Pulmonary artery endothelial cell (primary cell): ENCODE data around the gene TSTD2. TPM values are rescaled to one million over a fixed set of nuclear protein-coding genes. Genes with fewer than 3 reads are reported as not detected.
"Not testable (repeated sequence)": the region's sequence is repeated elsewhere in the genome, so short reads cannot be mapped to it uniquely, and the experiment has no call there.

Experiments
- DNase-seq: peaks from one replicate; pipeline ENCODE4 v3.0.0-alpha.2; 2011; ENCODE audit warnings: low read depth, low spot score
- total RNA-seq: library from RNA; depleted of rRNA; stranded (reverse); fragments of >200 nt; gene quantifications from 2 replicates; pipeline ENCODE4 v1.2.3, GENCODE V29; 2014

TSTD2 gene
- total RNA-seq, 1 donor from 2014 or later: 10.0 TPM

GRCh38 chr9:97592126-97592525 lies 41.0 kb downstream of the TSTD2 start:
- no peak for DNase-seq

GRCh38 chr9:97591535-97591934 lies 41.6 kb downstream of the TSTD2 start:
- no peak for DNase-seq

- DNase-seq: not testable (repeated sequence)
Observed at GRCh38 chr9:97586909-97587308, 46.3 kb downstream of the TSTD2 start.

GRCh38 chr9:97584778-97585177 lies 48.4 kb downstream of the TSTD2 start:
- not testable (repeated sequence) for DNase-seq

GRCh38 chr9:97581590-97581989 lies 51.6 kb downstream of the TSTD2 start:
- DNase-seq: not testable (repeated sequence)

GRCh38 chr9:97579914-97580313 lies 53.3 kb downstream of the TSTD2 start:
- DNase-seq: no peak

GRCh38 chr9:97578846-97579245 lies 54.3 kb downstream of the TSTD2 start:
- DNase-seq: no peak

- no peak for DNase-seq
Observed at GRCh38 chr9:97577051-97577450, 56.1 kb downstream of the TSTD2 start.

GRCh38 chr9:97575673-97576200 lies 57.4 kb downstream of the TSTD2 start:
- no peak for DNase-seq

- not testable (repeated sequence) for DNase-seq
Observed at GRCh38 chr9:97574921-97575672, 58.1 kb downstream of the TSTD2 start.

- DNase-seq: not testable (repeated sequence)
Observed at GRCh38 chr9:97574101-97574571, 59.0 kb downstream of the TSTD2 start.

GRCh38 chr9:97573482-97574073 lies 59.6 kb downstream of the TSTD2 start:
- DNase-seq: no peak

- DNase-seq: no peak
Observed at GRCh38 chr9:97572892-97573365, 60.2 kb downstream of the TSTD2 start.

- DNase-seq: no peak
Observed at GRCh38 chr9:97572196-97572891, 60.8 kb downstream of the TSTD2 start.

- DNase-seq: no peak
Observed at GRCh38 chr9:97571664-97572063, 61.5 kb downstream of the TSTD2 start.

GRCh38 chr9:97570899-97571298 lies 62.3 kb downstream of the TSTD2 start:
- DNase-seq: no peak

GRCh38 chr9:97568461-97569275 lies 64.5 kb downstream of the TSTD2 start:
- no peak for DNase-seq

GRCh38 chr9:97567894-97568202 lies 65.3 kb downstream of the TSTD2 start:
- no peak for DNase-seq

- no peak for DNase-seq
Observed at GRCh38 chr9:97567182-97567893, 65.8 kb downstream of the TSTD2 start.

GRCh38 chr9:97565262-97565661 lies 67.9 kb downstream of the TSTD2 start:
- no peak for DNase-seq
